Endothelial cell of umbilical vein (primary cell): ENCODE data around the gene STX5.

ENCODE experiments used
- EZH2 ChIP-seq: IDR thresholded peaks from 2 replicates; pipeline ENCODE4 v1.6.1; 2012; ENCODE audit warnings: borderline replicate concordance, low read depth, mild to moderate bottlenecking, moderate library complexity, low read length, inconsistent platforms; ENCODE audit not compliant: severe bottlenecking
- FOS ChIP-seq: IDR thresholded peaks from 2 replicates; pipeline ENCODE4 v1.6.1; 2011; ENCODE audit warnings: mild to moderate bottlenecking, low read length, moderate library complexity, borderline replicate concordance; ENCODE audit not compliant: insufficient read depth
- MYC ChIP-seq: IDR thresholded peaks from one replicate; pipeline ENCODE4 v1.6.1; 2011; ENCODE audit warnings: mild to moderate bottlenecking, low read depth, low read length
- POLR2A ChIP-seq: IDR thresholded peaks from 2 replicates; pipeline ENCODE4 v1.6.1; 2012; ENCODE audit warnings: low read depth, mild to moderate bottlenecking, control low read depth, low read length
- POLR2AphosphoS5 ChIP-seq: IDR thresholded peaks from 2 replicates; pipeline ENCODE4 v1.6.1; 2012; ENCODE audit warnings: low read depth, mild to moderate bottlenecking, control low read depth, low read length, moderate library complexity; ENCODE audit not compliant: insufficient read depth
- TF ChIP-seq, protein P1 (sequence below), 2 donors: IDR thresholded peaks; 1 replicate in 1 of 2; 2 replicates in 1 of 2; pipeline ENCODE4 v1.5.1; 2011; ENCODE audit warnings: low read length in 2 of 2, mild to moderate bottlenecking in 2 of 2, moderate library complexity in 2 of 2, control low read depth in 1 of 2, inconsistent platforms in 1 of 2, low read depth in 1 of 2; ENCODE audit not compliant: insufficient read depth in 1 of 2; ENCODE audit errors: extremely low read depth in 1 of 2

DNA sequence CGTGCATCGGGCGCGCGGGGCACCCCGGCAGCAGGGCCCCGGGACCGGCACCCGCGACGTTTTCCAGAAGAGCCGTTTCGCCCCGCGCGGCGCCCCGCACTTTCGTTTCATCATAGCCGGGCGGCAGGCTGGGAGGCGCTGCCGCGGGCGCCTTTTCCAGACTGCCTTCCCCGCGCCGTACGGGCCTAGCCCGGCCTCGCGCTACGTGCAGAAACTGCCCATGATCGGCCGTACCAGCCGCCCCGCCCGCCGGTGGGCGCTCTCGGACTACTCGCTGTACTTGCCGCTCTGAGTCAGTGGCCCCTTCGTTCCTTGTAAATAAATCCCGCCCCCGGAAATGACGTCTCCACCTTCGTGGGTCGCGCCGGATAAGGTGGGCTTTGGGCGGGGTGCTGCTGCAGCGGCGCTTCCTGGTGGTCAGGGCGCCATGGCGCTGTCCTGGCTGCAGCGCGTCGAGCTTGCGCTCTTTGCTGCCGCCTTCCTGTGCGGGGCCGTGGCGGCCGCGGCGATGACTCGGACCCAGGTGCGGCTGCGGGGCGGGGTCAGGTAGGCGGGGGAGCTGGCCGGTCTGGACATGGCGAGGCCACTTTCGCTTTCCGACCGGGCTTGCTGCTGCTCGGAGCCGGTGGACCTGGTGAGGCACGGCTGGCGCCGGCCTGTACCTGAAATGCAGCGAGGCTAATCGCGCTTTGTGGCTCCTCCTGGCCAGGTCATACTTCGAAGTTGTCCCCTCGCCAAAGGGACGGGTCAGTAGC, 44.7 kb downstream of the STX5 start, which contains the start of gene TMEM179B:
- TF ChIP-seq POLR2A (peak; percentile 97), POLR2AphosphoS5 (peak; percentile 98), FOS (peak; percentile 60), EZH2 (no peak), MYC (no peak)
- TF ChIP-seq, protein P1, sequence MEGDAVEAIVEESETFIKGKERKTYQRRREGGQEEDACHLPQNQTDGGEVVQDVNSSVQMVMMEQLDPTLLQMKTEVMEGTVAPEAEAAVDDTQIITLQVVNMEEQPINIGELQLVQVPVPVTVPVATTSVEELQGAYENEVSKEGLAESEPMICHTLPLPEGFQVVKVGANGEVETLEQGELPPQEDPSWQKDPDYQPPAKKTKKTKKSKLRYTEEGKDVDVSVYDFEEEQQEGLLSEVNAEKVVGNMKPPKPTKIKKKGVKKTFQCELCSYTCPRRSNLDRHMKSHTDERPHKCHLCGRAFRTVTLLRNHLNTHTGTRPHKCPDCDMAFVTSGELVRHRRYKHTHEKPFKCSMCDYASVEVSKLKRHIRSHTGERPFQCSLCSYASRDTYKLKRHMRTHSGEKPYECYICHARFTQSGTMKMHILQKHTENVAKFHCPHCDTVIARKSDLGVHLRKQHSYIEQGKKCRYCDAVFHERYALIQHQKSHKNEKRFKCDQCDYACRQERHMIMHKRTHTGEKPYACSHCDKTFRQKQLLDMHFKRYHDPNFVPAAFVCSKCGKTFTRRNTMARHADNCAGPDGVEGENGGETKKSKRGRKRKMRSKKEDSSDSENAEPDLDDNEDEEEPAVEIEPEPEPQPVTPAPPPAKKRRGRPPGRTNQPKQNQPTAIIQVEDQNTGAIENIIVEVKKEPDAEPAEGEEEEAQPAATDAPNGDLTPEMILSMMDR (IDR thresholded peaks at IDR 0.05; ENCODE audit: extremely low read depth in 1 of 2, insufficient read depth in 1 of 2, low read depth in 1 of 2, low read length in 2 of 2): peak; percentile 62 to 83
